CD4-positive, CD25-positive, alpha-beta regulatory T cell (primary cell): ENCODE data around the gene PLEKHM1. TPM values are rescaled to one million over a fixed set of nuclear protein-coding genes. Genes with fewer than 3 reads are reported as not detected.

Experiments
- ATAC-seq, 2 donors: fragments of 150-1000 bp; cut with Tn5 transposase; one replicate each; pipeline ENCODE4 v1.10.0; 2021; ENCODE audit warnings: low read depth in 2 of 2, moderate number of reproducible peaks in 2 of 2, moderate library complexity in 1 of 2
- DNase-seq, 3 donors: peaks; one replicate each; pipeline versions ENCODE4 v3.0.0 to v3.0.0-alpha.2; 2012 to 2022; ENCODE audit warnings: mixed read lengths in 1 of 3
- H3K27ac ChIP-seq: one replicate; pipeline ENCODE4 v1.7.0; 2013; ENCODE audit warnings: mild to moderate bottlenecking, low read length; ENCODE audit not compliant: insufficient read depth, poor library complexity, severe bottlenecking
- H3K27me3 ChIP-seq: one replicate; pipeline ENCODE4 v1.7.0; 2013; ENCODE audit warnings: low read length; ENCODE audit not compliant: control insufficient read depth, insufficient read depth
- H3K36me3 ChIP-seq: one replicate; pipeline ENCODE4 v1.7.0; 2013; ENCODE audit warnings: mild to moderate bottlenecking, low read length, moderate library complexity; ENCODE audit not compliant: control insufficient read depth, insufficient read depth
- H3K4me1 ChIP-seq: 2 replicates; pipeline ENCODE4 v1.7.0; 2013; ENCODE audit warnings: mild to moderate bottlenecking, low read length; ENCODE audit not compliant: insufficient read depth, control insufficient read depth, poor library complexity, severe bottlenecking
- H3K4me3 ChIP-seq: one replicate; pipeline ENCODE4 v1.7.0; 2013; ENCODE audit warnings: low read depth, mild to moderate bottlenecking, low read length, moderate library complexity
- H3K9me3 ChIP-seq, 2 experiments: 1 replicate in 1 of 2; 2 replicates in 1 of 2; pipeline ENCODE4 v1.7.0; 2013; ENCODE audit warnings: low read length in 2 of 2, mild to moderate bottlenecking in 1 of 2, moderate library complexity in 1 of 2; ENCODE audit not compliant: control insufficient read depth in 2 of 2
- H3K27ac Mint-ChIP-seq, 3 donors: one replicate each; pipeline ENCODE4 v1.8.0; 2020 to 2022; ENCODE audit warnings: mild to moderate bottlenecking in 3 of 3, mixed read lengths in 3 of 3, moderate library complexity in 2 of 3
- H3K27me3 Mint-ChIP-seq: one replicate; pipeline ENCODE4 v1.8.0; 2022; ENCODE audit warnings: mild to moderate bottlenecking, mixed read lengths
- H3K36me3 Mint-ChIP-seq: one replicate; pipeline ENCODE4 v1.8.0; 2020; ENCODE audit warnings: mixed read lengths
- H3K4me1 Mint-ChIP-seq, 4 donors: one replicate each; pipeline ENCODE4 v1.8.0; 2020 to 2022; ENCODE audit warnings: mixed read lengths in 4 of 4, mild to moderate bottlenecking in 1 of 4
- H3K4me3 Mint-ChIP-seq, 4 donors: one replicate each; pipeline ENCODE4 v1.8.0; 2020 to 2022; ENCODE audit warnings: mild to moderate bottlenecking in 4 of 4, mixed read lengths in 4 of 4, moderate library complexity in 3 of 4
- H3K9me3 Mint-ChIP-seq, 7 donors: one replicate each; pipeline ENCODE4 v1.8.0; 2020 to 2022; ENCODE audit warnings: mixed read lengths in 7 of 7, mild to moderate bottlenecking in 3 of 7, moderate library complexity in 2 of 7
- polyA plus RNA-seq, 4 donors: library from polyadenylated mRNA; unstranded; fragments of 300-500 nt; fragmentation: Illumina TruSeq; gene quantifications; one replicate each; pipeline ENCODE4 v1.2.3, GENCODE V29; 2021
- total RNA-seq: library from RNA; stranded (reverse); gene quantifications from one replicate; pipeline ENCODE4 v1.2.3, GENCODE V29; 2022

The PLEKHM1 gene
- total and polyA plus RNA-seq, 5 donors from 2014 or later = 11.1 to 103 (median 12.5) TPM

DNA sequence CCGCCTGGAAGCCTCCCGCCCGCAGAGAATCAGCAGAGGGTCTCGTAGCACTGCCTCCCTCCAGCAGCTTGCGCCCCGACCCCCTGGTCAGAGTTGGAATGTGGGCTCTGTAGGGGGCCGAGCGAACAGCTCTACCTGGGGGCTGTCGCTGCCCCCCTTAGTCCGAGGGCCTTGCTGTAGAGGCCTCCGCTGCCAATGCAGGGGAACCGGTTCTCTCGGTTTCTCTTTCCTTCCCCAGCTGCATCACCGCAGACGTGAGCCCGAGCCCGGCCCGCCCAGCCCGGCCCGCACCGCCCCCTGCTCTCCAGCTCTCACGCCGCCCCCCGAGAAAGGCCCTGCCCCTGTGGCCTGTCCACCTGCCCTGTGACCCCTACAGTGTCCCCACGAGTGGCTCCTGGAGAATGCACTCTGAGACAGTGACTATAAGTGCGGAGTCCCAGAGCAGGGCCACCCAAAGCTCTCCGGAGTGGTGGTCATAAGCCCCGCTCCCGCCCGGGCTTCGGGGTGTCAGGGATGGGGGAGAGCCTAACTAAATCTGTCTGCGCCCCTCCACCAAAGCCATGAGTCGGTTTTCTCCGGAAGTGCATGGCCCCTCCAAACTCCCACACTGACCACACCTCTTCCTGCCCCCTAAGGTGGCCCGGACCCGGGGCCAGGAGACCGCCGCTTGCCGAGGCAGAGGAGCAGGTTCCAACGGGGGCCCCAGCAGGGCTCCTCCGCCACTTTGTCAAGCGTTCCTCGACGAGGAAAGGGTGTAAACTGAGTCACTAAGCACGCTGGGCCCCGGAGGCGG is 59.6 kb downstream of the PLEKHM1 start:
- Histone ChIP-seq H3K9me3 (no peaks in the 10 kb centered on the region), H3K4me1 (peaks cover 33% of the 10 kb centered on the region), H3K27ac (peak overlapping the region; percentile 23), H3K27me3 (no peaks in the 10 kb centered on the region), H3K36me3 (no peaks in the 10 kb centered on the region), H3K4me3 (peak overlapping the region; percentile 37)
- ATAC-seq = no peak
- Mint-ChIP-seq H3K9me3 (no peaks in the 10 kb centered on the region), H3K4me3 (peak overlapping the region; percentile 82 to 90 (median 86)), H3K27me3 (no peaks in the 10 kb centered on the region), H3K27ac (peak overlapping the region in 1 of 3 donors; percentile 81), H3K4me1 (peaks cover 0 to 28% (median 9%) of the 10 kb centered on the region in 4 donors), H3K36me3 (peaks cover 4% of the 10 kb centered on the region)
- peak in 1 of 3 donors; percentile 68 for DNase-seq

DNA sequence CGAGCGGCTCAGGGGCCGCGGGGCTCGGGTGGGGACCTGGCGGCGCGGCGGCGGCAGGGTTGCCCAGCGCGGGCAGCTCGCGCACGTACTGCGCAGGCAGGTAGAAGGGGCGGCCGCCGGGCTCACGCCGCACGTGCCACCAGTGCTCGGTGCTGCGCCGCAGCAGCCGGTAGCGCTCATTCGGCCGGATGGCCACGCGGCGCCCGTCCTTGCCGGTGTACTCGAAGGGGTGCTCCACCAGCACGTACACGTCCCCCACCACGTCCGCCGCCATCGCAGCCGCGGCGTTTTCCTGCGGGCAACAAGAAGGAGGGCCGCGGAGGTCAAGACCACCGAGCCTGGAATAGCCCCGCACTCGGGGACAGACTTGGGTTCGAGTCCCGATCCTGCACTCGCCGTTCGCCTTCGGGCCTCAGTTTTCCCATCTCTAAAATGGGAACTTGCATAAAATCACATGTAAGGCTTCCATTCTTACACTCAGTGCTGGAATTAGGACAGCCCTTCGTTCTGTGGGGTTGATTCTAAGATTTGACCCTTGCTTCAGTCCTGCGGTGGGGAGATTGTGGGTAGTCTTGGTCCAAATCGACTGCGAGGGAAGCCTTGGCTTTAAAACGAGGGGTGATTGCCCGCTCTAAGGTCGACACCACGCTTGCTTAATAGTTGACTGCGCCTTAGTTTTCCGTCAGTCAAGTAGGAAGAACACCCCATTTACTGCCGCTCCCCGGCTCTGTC is 60.3 kb downstream of the PLEKHM1 start:
- Mint-ChIP-seq H3K27me3 (no peaks in the 10 kb centered on the region), H3K4me3 (peak overlapping the region; percentile 46 to 90 (median 84)), H3K4me1 (peaks cover 0 to 28% (median 9%) of the 10 kb centered on the region in 4 donors), H3K9me3 (no peaks in the 10 kb centered on the region), H3K36me3 (no peaks in the 10 kb centered on the region), H3K27ac (no peak overlapping the region)
- H3K36me3 ChIP-seq = no peaks in the 10 kb centered on the region
- no peak for DNase-seq
- peaks cover 33% of the 10 kb centered on the region for H3K4me1 ChIP-seq
- no peak overlapping the region for H3K4me3 ChIP-seq
- H3K27me3 ChIP-seq = no peaks in the 10 kb centered on the region
- ATAC-seq = no peak
- no peak overlapping the region for H3K27ac ChIP-seq
- H3K9me3 ChIP-seq = no peaks in the 10 kb centered on the region

DNA sequence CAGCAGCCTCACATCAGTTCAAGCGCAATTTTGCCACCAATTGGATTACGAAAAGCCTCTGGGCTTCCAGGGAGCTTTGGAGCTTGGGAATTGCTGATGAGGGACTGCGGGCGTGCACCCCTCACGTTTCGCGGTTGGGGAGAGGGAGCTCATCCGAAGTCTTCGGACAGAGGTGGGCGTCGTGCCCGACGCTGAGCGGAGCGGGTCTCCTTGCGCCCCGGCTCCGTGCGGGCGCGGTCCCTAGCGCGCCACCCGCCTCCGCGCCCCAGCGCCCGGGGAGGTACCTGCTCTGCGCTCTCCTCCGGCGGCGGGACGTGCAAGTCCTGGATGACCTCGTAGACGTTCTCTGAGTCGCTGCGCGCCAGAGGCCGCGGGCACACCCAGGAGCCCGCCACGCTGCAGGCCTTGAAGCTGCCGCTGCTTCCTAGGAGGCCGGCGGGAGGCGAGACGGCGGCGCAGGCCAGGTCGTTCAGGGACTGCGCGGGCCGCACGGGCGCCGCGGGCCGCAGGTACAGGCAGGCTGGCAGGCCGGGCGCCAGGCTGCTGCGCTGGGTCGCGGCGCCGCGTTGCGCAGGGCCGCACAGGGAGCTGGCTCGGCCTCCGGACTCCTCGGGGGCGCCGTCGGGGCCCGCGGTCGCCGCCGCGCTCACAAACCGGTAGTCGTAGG is 61.0 kb downstream of the PLEKHM1 start:
- H3K27ac ChIP-seq = no peak overlapping the region
- Mint-ChIP-seq H3K4me3 (peak overlapping the region; percentile 76 to 89 (median 79)), H3K36me3 (no peaks in the 10 kb centered on the region), H3K9me3 (no peaks in the 10 kb centered on the region), H3K27me3 (no peaks in the 10 kb centered on the region), H3K27ac (peak overlapping the region in 1 of 3 donors; percentile 26), H3K4me1 (peaks cover 0 to 28% (median 9%) of the 10 kb centered on the region in 4 donors)
- H3K9me3 ChIP-seq = no peaks in the 10 kb centered on the region
- no peak overlapping the region for H3K4me3 ChIP-seq
- DNase-seq (no peak), ATAC-seq (no peak)
- peaks cover 33% of the 10 kb centered on the region for H3K4me1 ChIP-seq
- H3K36me3 ChIP-seq = no peaks in the 10 kb centered on the region
- H3K27me3 ChIP-seq = no peaks in the 10 kb centered on the region

DNA sequence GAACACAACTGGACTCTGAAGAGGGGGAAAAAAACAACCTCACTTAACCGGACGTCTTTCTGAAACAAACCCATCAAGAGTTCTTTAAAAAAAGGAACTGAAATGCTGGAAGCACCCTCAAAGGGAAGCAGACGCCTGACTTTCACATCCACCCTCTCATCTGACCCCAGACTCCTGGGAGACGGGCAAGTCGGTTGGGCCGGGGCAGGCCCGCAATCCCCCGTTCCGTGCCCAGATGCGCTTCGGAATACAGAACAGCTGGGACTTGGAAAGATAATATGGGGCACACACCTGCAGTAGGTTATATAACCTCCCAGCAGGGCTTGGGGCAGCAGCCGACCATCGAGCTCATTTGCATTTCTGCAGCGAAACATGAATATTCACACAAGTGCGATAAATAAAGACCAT is 61.6 kb downstream of the PLEKHM1 start:
- Histone ChIP-seq H3K27ac (no peak overlapping the region), H3K27me3 (no peaks in the 10 kb centered on the region)
- H3K27ac Mint-ChIP-seq = peak overlapping the region in 1 of 3 donors; percentile 26

DNA sequence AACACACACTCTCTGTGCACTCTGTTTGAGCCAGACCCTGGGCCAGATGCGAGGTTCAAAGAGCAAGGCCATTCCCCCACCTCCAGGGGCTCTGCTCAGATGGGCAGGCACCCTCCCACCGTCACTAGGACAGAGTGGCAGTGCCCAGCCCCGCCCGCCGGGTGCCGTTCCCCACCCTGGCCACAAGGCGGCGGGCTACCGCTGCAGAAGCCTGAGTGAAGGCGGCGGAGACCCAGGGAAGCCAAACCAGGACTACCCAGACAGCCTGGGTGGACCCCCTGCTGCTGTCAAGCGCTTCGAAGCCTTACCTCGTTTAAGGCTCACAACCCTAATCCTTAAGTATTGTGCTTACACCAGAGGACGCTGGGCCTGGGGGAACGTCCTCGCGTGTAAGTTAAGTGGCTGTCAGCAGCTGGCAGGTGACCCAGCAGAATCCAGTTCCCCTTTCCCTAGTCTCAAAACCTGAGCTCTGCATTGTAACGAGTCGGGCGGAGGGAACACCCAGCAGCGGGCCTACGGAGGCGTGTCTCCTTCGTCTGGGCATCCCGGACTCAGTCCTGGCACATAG is 62.4 kb downstream of the PLEKHM1 start:
- Histone ChIP-seq H3K4me1 (peaks cover 33% of the 10 kb centered on the region), H3K36me3 (no peaks in the 10 kb centered on the region), H3K4me3 (peak overlapping the region; percentile 35), H3K27ac (no peak overlapping the region), H3K27me3 (no peaks in the 10 kb centered on the region), H3K9me3 (no peaks in the 10 kb centered on the region)
- peak overlapping the region; percentile 76 to 88 (median 79) for H3K4me3 Mint-ChIP-seq
- peak; percentile 78 to 80 for ATAC-seq
- peak; percentile 66 to 80 (median 79) for DNase-seq
- no peaks in the 10 kb centered on the region for H3K9me3 Mint-ChIP-seq
- H3K27ac Mint-ChIP-seq = peak overlapping the region in 2 of 3 donors; percentile 44 to 69
- H3K4me1 Mint-ChIP-seq = peaks cover 0 to 26% (median 8%) of the 10 kb centered on the region in 4 donors
- no peaks in the 10 kb centered on the region for H3K27me3 Mint-ChIP-seq
- no peaks in the 10 kb centered on the region for H3K36me3 Mint-ChIP-seq

More for the DNA sequence above, 61.6 kb downstream of the PLEKHM1 start:
- no peaks in the 10 kb centered on the region for H3K36me3 ChIP-seq
- peaks cover 0 to 28% (median 9%) of the 10 kb centered on the region in 4 donors for H3K4me1 Mint-ChIP-seq
- no peak for ATAC-seq
- peak overlapping the region; percentile 76 to 89 (median 79) for H3K4me3 Mint-ChIP-seq
- peak overlapping the region; percentile 35 for H3K4me3 ChIP-seq
- no peaks in the 10 kb centered on the region for H3K9me3 Mint-ChIP-seq
- H3K4me1 ChIP-seq = peaks cover 33% of the 10 kb centered on the region
- no peaks in the 10 kb centered on the region for H3K36me3 Mint-ChIP-seq
- H3K27me3 Mint-ChIP-seq = no peaks in the 10 kb centered on the region
- DNase-seq = no peak
- H3K9me3 ChIP-seq = no peaks in the 10 kb centered on the region

DNA sequence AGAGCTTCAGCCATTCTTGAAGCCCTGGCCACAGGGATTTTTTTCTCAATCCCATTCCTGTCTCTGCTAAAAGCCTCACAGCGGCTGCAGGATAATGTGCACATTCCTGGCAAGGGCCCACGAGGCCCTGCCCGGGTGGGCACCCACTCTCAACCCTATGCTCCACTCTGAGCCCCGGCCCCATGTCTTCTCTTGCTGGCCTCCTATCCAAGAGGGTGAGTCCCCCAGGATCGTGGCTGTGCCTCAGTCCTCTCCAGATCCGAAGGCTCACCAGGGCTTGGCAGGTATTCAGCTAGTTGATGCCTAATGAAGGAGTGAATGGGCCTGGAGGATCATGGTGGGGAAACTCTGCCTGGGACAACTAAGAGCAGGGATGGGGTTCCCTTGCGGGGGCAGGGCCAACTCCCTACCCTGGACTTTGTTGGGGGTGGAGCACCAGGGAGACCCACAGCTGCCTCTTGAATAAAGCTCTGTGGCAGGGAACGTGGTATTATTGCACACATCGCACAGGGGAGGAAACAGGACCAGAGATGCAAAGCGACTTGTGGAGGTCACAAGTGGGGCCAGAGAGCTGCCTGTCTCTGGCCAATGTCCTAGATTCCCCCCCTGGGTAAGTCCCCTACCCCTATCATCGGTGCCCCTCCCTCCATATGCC is 63.2 kb downstream of the PLEKHM1 start:
- H3K36me3 ChIP-seq = no peaks in the 10 kb centered on the region
- ATAC-seq (no peak), DNase-seq (no peak)
- Mint-ChIP-seq H3K27me3 (no peaks in the 10 kb centered on the region), H3K9me3 (no peaks in the 10 kb centered on the region), H3K27ac (no peak overlapping the region), H3K4me3 (peak overlapping the region in 1 of 4 donors; percentile 76), H3K4me1 (peaks cover 0 to 25% (median 7%) of the 10 kb centered on the region in 4 donors), H3K36me3 (no peaks in the 10 kb centered on the region)
- H3K4me3 ChIP-seq = no peak overlapping the region
- no peaks in the 10 kb centered on the region for H3K27me3 ChIP-seq
- H3K9me3 ChIP-seq = no peaks in the 10 kb centered on the region
- no peak overlapping the region for H3K27ac ChIP-seq
- peaks cover 27% of the 10 kb centered on the region for H3K4me1 ChIP-seq

DNA sequence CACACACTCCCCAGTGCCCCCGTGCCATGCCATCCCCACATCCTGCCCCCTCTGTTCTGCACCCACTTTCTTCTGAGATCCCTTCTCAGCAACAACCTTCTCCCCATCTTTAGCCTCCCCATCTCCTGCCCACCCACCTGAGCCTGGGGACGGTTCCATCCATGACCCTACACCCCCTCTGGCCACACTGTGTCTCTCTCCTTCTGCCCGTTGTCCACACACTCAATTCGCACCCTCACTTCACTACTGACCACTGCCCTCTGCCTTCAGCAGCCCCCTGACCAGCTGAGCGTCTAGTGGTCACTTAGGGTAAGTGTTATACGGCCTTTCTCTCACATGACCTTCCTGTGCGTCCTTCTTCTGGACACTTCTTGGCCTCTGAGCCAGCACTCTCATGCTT is 64.0 kb downstream of the PLEKHM1 start:
- H3K4me1 Mint-ChIP-seq = peaks cover 0 to 24% (median 7%) of the 10 kb centered on the region in 4 donors
- no peak for DNase-seq
- H3K9me3 ChIP-seq = no peaks in the 10 kb centered on the region
- peaks cover 23% of the 10 kb centered on the region for H3K4me1 ChIP-seq
- no peaks in the 10 kb centered on the region for H3K27me3 ChIP-seq
- H3K27me3 Mint-ChIP-seq = no peaks in the 10 kb centered on the region
- no peaks in the 10 kb centered on the region for H3K36me3 Mint-ChIP-seq
- ATAC-seq = no peak
- H3K27ac ChIP-seq = no peak overlapping the region
- no peaks in the 10 kb centered on the region for H3K9me3 Mint-ChIP-seq
- H3K4me3 Mint-ChIP-seq = no peak overlapping the region
- H3K4me3 ChIP-seq = no peak overlapping the region
- H3K36me3 ChIP-seq = no peaks in the 10 kb centered on the region
- no peak overlapping the region for H3K27ac Mint-ChIP-seq
